GM10266 (cell line): ENCODE measurements around the gene TBL2.
"Not testable (repeated sequence)": the region's sequence is repeated elsewhere in the genome, so short reads cannot be mapped to it uniquely, and the experiment has no call there.

Experiments
- DNase-seq: peaks from one replicate; pipeline ENCODE4 v3.0.0; 2012; ENCODE audit errors: extremely low spot score
- CTCF ChIP-seq: IDR thresholded peaks from 2 replicates; pipeline ENCODE4 v1.5.1; 2012; ENCODE audit warnings: mild to moderate bottlenecking, low read depth; ENCODE audit not compliant: control insufficient read depth, insufficient read depth; ENCODE audit errors: missing control alignments

Gene TBL2

GRCh38 chr7:73565675-73566340, 12.6 kb downstream of the TBL2 start:
- DNase-seq, result no peak
- TF ChIP-seq CTCF, result no peak

- peak; percentile 53 for DNase-seq
- no peak for TF ChIP-seq CTCF
These were observed 18.1 kb downstream of the TBL2 start for GRCh38 chr7:73560109-73560835.

GRCh38 chr7:73557397-73558257, 20.8 kb downstream of the TBL2 start, which contains the start of gene BCL7B:
Gene BCL7B, minus strand, starts transcription at chr7:73557690. Its CDS starts 112 bp downstream, at chr7:73557578.
- peak; percentile 97 for DNase-seq
- no peak for TF ChIP-seq CTCF

GRCh38 chr7:73557108-73557396, 21.3 kb downstream of the TBL2 start:
- peak; percentile 99 for DNase-seq
- TF ChIP-seq CTCF, result no peak

- no peak for DNase-seq
- no peak for TF ChIP-seq CTCF
These were observed 21.9 kb downstream of the TBL2 start for GRCh38 chr7:73556208-73557107.

GRCh38 chr7:73555411-73555982, 22.9 kb downstream of the TBL2 start:
- no peak for DNase-seq
- no peak for TF ChIP-seq CTCF

- DNase-seq, result not testable (repeated sequence)
These were observed 28.3 kb downstream of the TBL2 start for GRCh38 chr7:73550093-73550492.
